IMR-90 (cell line): ENCODE data around the gene KCTD10. TPM values are rescaled to one million over a fixed set of nuclear protein-coding genes. Genes with fewer than 3 reads are reported as not detected.

Experiments used
- ATAC-seq: fragments of 200-7000 bp; cut with Tn5 transposase; 2 replicates; pipeline ENCODE4 v1.9.1; 2020; ENCODE audit warnings: low read depth, mild to moderate bottlenecking, moderate library complexity
- BruUV-seq: library from RNA; stranded (reverse); fragments of 400-500 nt; replicated peaks from 2 replicates; lab custom pipeline; 2021; lab: Mats Ljungman, UMichigan
- CTCF ChIA-PET: fragments of 300-600 bp; formaldehyde crosslinking; extraction: SDS; loops from one replicate; lab custom pipeline; 2021; ENCODE audit warnings: antibody characterized with exemption; lab: Yijun Ruan, JAX
- POLR2A ChIA-PET: fragments of 300-600 bp; sonication (Branson Sonifier 250); formaldehyde crosslinking; loops from one replicate; lab custom pipeline; 2022; ENCODE audit warnings: antibody characterized with exemption; ENCODE audit not compliant: unreplicated experiment; lab: Charles Lee
- DNase-seq: peaks from one replicate; pipeline ENCODE4 v3.0.0; 2013
- H2AFZ ChIP-seq: replicated peaks from 2 replicates; pipeline ENCODE3; 2013; ENCODE audit warnings: low read length, mild to moderate bottlenecking; ENCODE audit not compliant: poor library complexity
- H2AK5ac ChIP-seq: 2 replicates; pipeline ENCODE4 v1.6.1; 2013; ENCODE audit warnings: low read depth, low read length, inconsistent platforms
- H2AK9ac ChIP-seq: replicated peaks from 2 replicates; pipeline ENCODE3; 2013; ENCODE audit warnings: mild to moderate bottlenecking, low read depth, low read length, moderate library complexity; ENCODE audit not compliant: poor library complexity
- H2BK120ac ChIP-seq: 2 replicates; pipeline ENCODE4 v1.6.1; 2013; ENCODE audit warnings: low read depth, low read length, inconsistent platforms
- H2BK15ac ChIP-seq: 3 replicates; pipeline ENCODE4 v1.6.1; 2013; ENCODE audit warnings: low read depth, low read length, inconsistent platforms
- H2BK20ac ChIP-seq: 2 replicates; pipeline ENCODE4 v1.6.1; 2013; ENCODE audit warnings: low read depth, mild to moderate bottlenecking, inconsistent platforms, low read length, moderate library complexity
- H2BK5ac ChIP-seq: 2 replicates; pipeline ENCODE4 v1.6.1; 2013; ENCODE audit warnings: mild to moderate bottlenecking, low read depth, low read length, inconsistent platforms; ENCODE audit not compliant: poor library complexity, severe bottlenecking
- H3K14ac ChIP-seq: replicated peaks from 2 replicates; pipeline ENCODE4 v1.6.1; 2013; ENCODE audit warnings: low read depth, low read length, inconsistent platforms
- H3K18ac ChIP-seq: 2 replicates; pipeline ENCODE4 v1.6.1; 2013; ENCODE audit warnings: low read depth, low read length, control low read depth
- H3K23ac ChIP-seq: 2 replicates; pipeline ENCODE4 v1.6.1; 2013; ENCODE audit warnings: low read depth, low read length, inconsistent platforms
- H3K27ac ChIP-seq: 2 replicates; pipeline ENCODE4 v1.5.1; 2013; ENCODE audit warnings: mild to moderate bottlenecking, control low read depth, low read length; ENCODE audit not compliant: insufficient read depth
- H3K27me3 ChIP-seq: 2 replicates; pipeline ENCODE4 v1.6.1; 2013; ENCODE audit warnings: low read length; ENCODE audit not compliant: control insufficient read depth, insufficient read depth
- H3K36me3 ChIP-seq: 2 replicates; pipeline ENCODE4 v1.6.1; 2013; ENCODE audit warnings: low read length, mixed read lengths; ENCODE audit not compliant: control insufficient read depth, insufficient read depth
- H3K4ac ChIP-seq: 2 replicates; pipeline ENCODE4 v1.6.1; 2013; ENCODE audit warnings: low read depth, low read length, inconsistent platforms
- H3K4me1 ChIP-seq: 2 replicates; pipeline ENCODE4 v1.6.1; 2013; ENCODE audit warnings: low read length, mixed read lengths; ENCODE audit not compliant: control insufficient read depth, insufficient read depth
- H3K4me2 ChIP-seq: 2 replicates; pipeline ENCODE4 v1.6.1; 2013; ENCODE audit warnings: low read depth, mild to moderate bottlenecking, control low read depth, low read length, moderate library complexity
- H3K4me3 ChIP-seq: 2 replicates; pipeline ENCODE4 v1.5.1; 2013; ENCODE audit warnings: low read depth, mild to moderate bottlenecking, control low read depth, low read length, moderate library complexity; ENCODE audit not compliant: insufficient read depth
- H3K56ac ChIP-seq: 2 replicates; pipeline ENCODE4 v1.6.1; 2013; ENCODE audit warnings: low read length, inconsistent platforms; ENCODE audit not compliant: insufficient read depth; ENCODE audit errors: extremely low read depth
- H3K79me1 ChIP-seq, 2 experiments: 2 replicates each; pipeline ENCODE4 v1.6.1; 2013; ENCODE audit warnings: low read length in 2 of 2, inconsistent platforms in 1 of 2, low read depth in 1 of 2
- H3K9ac ChIP-seq: 2 replicates; pipeline ENCODE4 v1.6.1; 2013; ENCODE audit warnings: low read depth, low read length, control low read depth
- H3K9me1 ChIP-seq: 2 replicates; pipeline ENCODE4 v1.6.1; 2013; ENCODE audit warnings: low read length, inconsistent platforms; ENCODE audit not compliant: insufficient read depth
- H3K9me3 ChIP-seq: 2 replicates; pipeline ENCODE4 v1.6.1; 2013; ENCODE audit warnings: low read length; ENCODE audit not compliant: control insufficient read depth, insufficient read depth
- H4K20me1 ChIP-seq: 2 replicates; pipeline ENCODE4 v1.6.1; 2013; ENCODE audit warnings: low read length, inconsistent platforms; ENCODE audit not compliant: insufficient read depth
- H4K5ac ChIP-seq: 2 replicates; pipeline ENCODE4 v1.6.1; 2013; ENCODE audit warnings: mild to moderate bottlenecking, low read depth, low read length, control low read depth
- H4K8ac ChIP-seq, 2 experiments: 2 replicates each; pipeline ENCODE4 v1.6.1; 2013; ENCODE audit warnings: low read depth in 2 of 2, low read length in 2 of 2, control low read depth in 1 of 2, inconsistent platforms in 1 of 2
- H4K91ac ChIP-seq: 2 replicates; pipeline ENCODE4 v1.6.1; 2013; ENCODE audit warnings: low read depth, low read length, inconsistent platforms; ENCODE audit not compliant: insufficient read depth
- CEBPB ChIP-seq: IDR thresholded peaks from 2 replicates; pipeline ENCODE4 v1.6.1; 2012; ENCODE audit warnings: low read depth, low read length, improper control_type of control experiment
- FOS ChIP-seq: fragments of 150-350 bp; IDR thresholded peaks from 2 replicates; pipeline ENCODE4 v1.6.1; 2016; ENCODE audit warnings: low read depth, low read length
- MAFK ChIP-seq: IDR thresholded peaks from 2 replicates; pipeline ENCODE4 v1.6.1; 2012; ENCODE audit warnings: low read depth, low read length, improper control_type of control experiment
- POLR2A ChIP-seq: IDR thresholded peaks from 2 replicates; pipeline ENCODE4 v1.6.1; 2012; ENCODE audit warnings: mild to moderate bottlenecking, low read depth, low read length
- WGBS, 2 experiments: methylation state at CpG; one replicate each; pipeline versions ENCODE4 v1.1.5 to v1.1.7; 2013; ENCODE audit warnings: missing lambda C conversion rate in 2 of 2; ENCODE audit not compliant: insufficient read length in 1 of 2; ENCODE audit errors: extremely low coverage in 2 of 2; 5-methylcytosine and 5-hydroxymethylcytosine counted together
- dilution Hi-C: fragments of 300-500 bp; cut with HindIII; formaldehyde crosslinking; loops from one replicate; pipeline ENCODE4 v1.14.3; 2018; ENCODE audit warnings: low sequenced_read_pairs; ENCODE audit not compliant: unreplicated experiment
- in situ Hi-C: fragments of 300-500 bp; cut with MboI; formaldehyde crosslinking; loops from 3 replicates; pipeline ENCODE4 v1.14.3; 2019; ENCODE audit warnings: low sequenced_read_pairs, inconsistent platforms, mixed read lengths
- intact Hi-C: fragments of 100-400 bp; cut with micrococcal nuclease; formaldehyde crosslinking; loops from 2 replicates; pipeline ENCODE4 v1.10.0; 2022
- polyA plus RNA-seq, 3 experiments: library from polyadenylated mRNA; depleted of rRNA; stranded (reverse); fragments of >200 nt; gene quantifications; 2 replicates each; pipeline ENCODE4 v1.2.3, GENCODE V29; 2012; ENCODE audit warnings: low replicate concordance in 1 of 3
- total RNA-seq: library from RNA; depleted of rRNA; stranded (reverse); fragments of >200 nt; gene quantifications from 2 replicates; pipeline ENCODE4 v1.2.3, GENCODE V29; 2012
- TF ChIP-seq, protein P1 (sequence below): conservative IDR thresholded peaks from 2 replicates; pipeline ENCODE4 v1.5.1; 2012; ENCODE audit warnings: mild to moderate bottlenecking, low read depth, low read length, improper control_type of control experiment

Gene KCTD10
- total and polyA plus RNA-seq, 2 of the 4 experiments (the other 2 are of a cell fraction): 72.1 to 88.4 TPM

DNA sequence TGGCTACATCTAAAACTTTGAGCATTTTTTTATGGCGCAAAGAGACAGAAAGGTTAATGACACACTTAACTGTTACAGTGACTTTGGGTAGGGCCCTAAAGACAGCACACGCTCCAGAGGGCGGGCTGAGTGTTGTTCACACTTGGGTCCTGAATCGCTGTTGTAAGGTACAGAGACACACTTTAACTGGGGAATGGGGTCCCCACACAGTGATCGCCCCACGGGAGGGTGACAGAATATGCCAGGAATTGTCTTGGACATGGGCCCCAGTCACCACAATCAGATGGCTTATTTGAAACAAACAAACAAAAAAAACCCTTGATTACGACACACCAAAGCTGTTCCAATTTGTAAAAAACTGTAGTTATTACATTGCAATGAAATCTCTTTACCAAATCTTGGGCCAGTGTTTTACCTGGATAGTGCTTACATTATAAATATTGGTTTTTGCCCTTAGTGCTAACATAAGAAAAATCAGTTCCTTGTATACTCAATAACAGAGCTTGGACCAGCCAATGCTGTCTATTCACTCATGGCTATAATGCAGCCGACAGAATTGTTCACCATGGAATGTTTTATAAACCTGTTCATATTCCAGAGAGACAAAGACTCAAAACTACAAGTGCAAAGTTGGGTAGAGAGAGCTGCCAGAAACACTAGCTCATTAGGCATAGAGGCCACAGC, 28.3 kb downstream of the KCTD10 start:
- H2AK5ac ChIP-seq: no peak overlapping the region
- no peak overlapping the region for H3K56ac ChIP-seq
- intact Hi-C loops: no loop called here
- ATAC-seq (no peak), DNase-seq (no peak)
- CTCF ChIA-PET: interaction anchor here (0.7 kb wide), 1 partner anchor 16 kb away, joined by 3 read pairs; no protein-coding TSS in a partner anchor
- H2BK120ac ChIP-seq: no peak overlapping the region
- no peak overlapping the region for H3K23ac ChIP-seq
- no peak overlapping the region for H4K91ac ChIP-seq
- no peak overlapping the region; the same call in none of the 2 replicates for H3K18ac ChIP-seq
- no peak overlapping the region for H2BK15ac ChIP-seq
- 87% methylated on average over 3 of the region's 8 CpGs; no CpG with 5 or more reads in 1 of the 2 experiments for WGBS, 2 experiments
- peaks cover 15% of the 10 kb centered on the region for H3K4me1 ChIP-seq
- dilution Hi-C loops: no loop called here
- no peak overlapping the region for H3K4me3 ChIP-seq
- no peak overlapping the region for H2BK20ac ChIP-seq
- H2BK5ac ChIP-seq: peak overlapping the region; percentile 29
- H3K9me3 ChIP-seq: no peaks in the 10 kb centered on the region
- peaks cover 16% of the 10 kb centered on the region for H3K9me1 ChIP-seq
- TF ChIP-seq POLR2A: no peak
- TF ChIP-seq, protein P1, sequence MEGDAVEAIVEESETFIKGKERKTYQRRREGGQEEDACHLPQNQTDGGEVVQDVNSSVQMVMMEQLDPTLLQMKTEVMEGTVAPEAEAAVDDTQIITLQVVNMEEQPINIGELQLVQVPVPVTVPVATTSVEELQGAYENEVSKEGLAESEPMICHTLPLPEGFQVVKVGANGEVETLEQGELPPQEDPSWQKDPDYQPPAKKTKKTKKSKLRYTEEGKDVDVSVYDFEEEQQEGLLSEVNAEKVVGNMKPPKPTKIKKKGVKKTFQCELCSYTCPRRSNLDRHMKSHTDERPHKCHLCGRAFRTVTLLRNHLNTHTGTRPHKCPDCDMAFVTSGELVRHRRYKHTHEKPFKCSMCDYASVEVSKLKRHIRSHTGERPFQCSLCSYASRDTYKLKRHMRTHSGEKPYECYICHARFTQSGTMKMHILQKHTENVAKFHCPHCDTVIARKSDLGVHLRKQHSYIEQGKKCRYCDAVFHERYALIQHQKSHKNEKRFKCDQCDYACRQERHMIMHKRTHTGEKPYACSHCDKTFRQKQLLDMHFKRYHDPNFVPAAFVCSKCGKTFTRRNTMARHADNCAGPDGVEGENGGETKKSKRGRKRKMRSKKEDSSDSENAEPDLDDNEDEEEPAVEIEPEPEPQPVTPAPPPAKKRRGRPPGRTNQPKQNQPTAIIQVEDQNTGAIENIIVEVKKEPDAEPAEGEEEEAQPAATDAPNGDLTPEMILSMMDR: no peak
- no peak for TF ChIP-seq FOS
- peak; percentile 74 for TF ChIP-seq CEBPB
- no peak for TF ChIP-seq MAFK
- H2AK9ac ChIP-seq: no peak overlapping the region
- peaks cover 39% of the 10 kb centered on the region for H4K20me1 ChIP-seq
- no peak overlapping the region for H3K4ac ChIP-seq
- peaks cover 68% of the 10 kb centered on the region for H3K36me3 ChIP-seq
- in situ Hi-C loops: no loop called here
- POLR2A ChIA-PET: no interaction called here
- no peak overlapping the region for H3K14ac ChIP-seq
- no peak overlapping the region for H4K8ac ChIP-seq
- peaks cover 38 to 85% of the 10 kb centered on the region in 2 experiments for H3K79me1 ChIP-seq
- H3K27ac ChIP-seq: peak overlapping the region; percentile 15; the same call in 1 of the 2 replicates
- no peak overlapping the region for H3K4me2 ChIP-seq
- H3K9ac ChIP-seq: no peak overlapping the region
- no peaks in the 10 kb centered on the region for H3K27me3 ChIP-seq
- BruUV-seq: no TSS peak
- H4K5ac ChIP-seq: no peak overlapping the region
- H2AFZ ChIP-seq: no peak overlapping the region
